ENCODE results near the gene ZNF813. TPM values are rescaled to one million over a fixed set of nuclear protein-coding genes. Genes with fewer than 3 reads are reported as not detected.
"Not testable (repeated sequence)": the region's sequence is repeated elsewhere in the genome, so short reads cannot be mapped to it uniquely, and the experiment has no call there.

The ZNF813 gene
- total and polyA plus RNA-seq, 2 donors, result 2.3 to 11.7 TPM

DNA sequence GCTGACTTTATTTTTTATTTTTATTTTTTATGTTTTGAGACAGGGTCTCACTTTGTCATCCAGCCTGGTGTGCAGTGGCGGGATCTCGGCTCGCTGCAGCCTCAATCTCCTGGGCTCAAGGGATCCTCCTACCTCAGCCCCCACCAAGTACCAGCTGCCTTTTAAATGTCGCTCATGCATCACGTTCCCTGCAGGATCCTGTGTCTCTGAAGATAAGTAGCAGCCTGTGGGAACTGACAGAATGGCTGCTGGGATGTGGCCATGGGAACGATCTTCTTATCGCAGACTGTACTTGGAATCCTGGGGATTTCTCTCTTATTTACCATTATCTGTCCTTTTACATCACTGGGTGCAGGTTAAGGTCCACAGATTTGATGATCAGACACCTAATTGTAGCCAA is 35.6 kb downstream of the ZNF813 start:
- DNase-seq (ENCODE audit: extremely low spot score); H3K36me3 ChIP-seq (ENCODE audit: insufficient read depth); H3K4me1 ChIP-seq (ENCODE audit: insufficient read depth); H3K4me3 ChIP-seq (ENCODE audit: low read depth, low read length): not testable (repeated sequence)
- peak overlapping the region; percentile 46 for H3K27ac ChIP-seq (ENCODE audit: low read depth)
- WGBS, result 23% methylated on average over 7 of the region's 7 CpGs

DNA sequence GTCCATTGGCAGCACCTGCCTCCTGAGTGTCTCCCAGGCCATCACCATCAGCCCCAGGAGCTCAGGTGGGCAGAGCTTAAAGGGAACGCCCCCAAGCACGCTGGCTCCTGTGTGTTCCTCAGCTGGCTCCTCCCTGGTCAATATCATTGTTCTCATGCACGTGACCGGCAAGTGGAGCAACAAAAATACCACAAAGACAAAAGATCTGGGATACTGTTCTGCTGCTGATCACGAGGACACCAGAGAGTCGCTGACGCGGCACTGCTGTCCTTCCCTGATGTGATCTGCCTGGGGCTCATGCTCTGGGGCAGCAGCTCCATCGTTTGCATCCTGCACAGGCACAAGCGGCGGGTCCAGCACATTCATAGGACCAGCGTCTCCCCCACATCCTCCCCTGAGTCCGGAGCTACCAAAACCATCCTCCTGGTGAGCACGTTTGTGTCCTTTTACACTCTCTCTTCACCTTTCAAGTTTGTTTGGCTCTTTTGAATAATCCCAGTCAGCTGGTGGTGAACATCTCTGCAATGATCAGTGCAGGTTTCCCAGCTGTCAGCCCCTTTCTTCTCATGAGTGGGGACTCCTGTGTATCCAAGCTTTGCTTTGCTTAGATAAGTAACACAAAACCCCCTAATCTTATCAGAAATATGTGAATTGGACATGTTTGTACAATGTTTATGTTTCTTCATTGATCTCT is 36.3 kb downstream of the ZNF813 start:
- H3K36me3 ChIP-seq (ENCODE audit: insufficient read depth); DNase-seq (ENCODE audit: extremely low spot score); H3K4me1 ChIP-seq (ENCODE audit: insufficient read depth); H3K4me3 ChIP-seq (ENCODE audit: low read depth, low read length); H3K27ac ChIP-seq (ENCODE audit: low read depth): not testable (repeated sequence)
- WGBS, result 8% methylated on average over 12 of the region's 14 CpGs

DNA sequence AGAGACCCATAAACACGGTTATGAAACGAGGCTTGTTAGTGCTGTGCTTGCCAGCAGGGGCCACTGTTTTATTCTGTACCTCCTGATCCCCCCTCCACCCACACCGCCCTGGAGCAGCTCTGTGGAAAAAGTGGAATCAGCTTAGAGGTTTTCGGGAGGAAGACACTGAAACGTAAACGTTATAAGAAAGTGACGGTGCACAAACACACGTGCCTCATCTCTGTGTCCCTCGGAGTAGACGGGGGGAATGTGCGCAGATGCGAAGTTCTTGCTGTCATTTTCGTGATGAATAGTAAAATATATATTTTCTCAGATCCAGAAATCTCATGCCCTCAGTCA is 36.8 kb downstream of the ZNF813 start:
- H3K4me3 ChIP-seq (ENCODE audit: low read depth, low read length); H3K36me3 ChIP-seq (ENCODE audit: insufficient read depth); DNase-seq (ENCODE audit: extremely low spot score); H3K4me1 ChIP-seq (ENCODE audit: insufficient read depth); H3K27ac ChIP-seq (ENCODE audit: low read depth): not testable (repeated sequence)
- 6% methylated on average over 13 of the region's 13 CpGs for WGBS

DNA sequence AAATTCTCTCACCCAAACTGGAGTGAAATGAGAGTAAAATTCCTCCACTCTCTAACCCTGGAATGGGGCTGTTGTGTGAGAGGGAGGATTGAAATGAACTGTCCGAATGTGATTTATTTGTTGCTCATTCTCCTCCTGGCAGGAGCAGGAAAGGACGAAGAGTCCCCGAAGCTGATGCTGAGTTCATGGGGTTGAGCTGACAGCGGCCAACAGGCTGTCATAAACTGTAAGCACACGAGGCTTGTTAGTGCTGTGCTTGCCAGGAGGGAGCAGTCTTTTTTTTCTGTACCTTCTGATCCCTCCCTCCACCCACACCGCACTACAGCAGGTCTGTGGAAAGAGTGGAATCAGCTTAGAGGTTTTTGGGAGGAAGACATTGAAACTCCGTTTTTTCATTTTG is 37.4 kb downstream of the ZNF813 start:
- WGBS, result 12% methylated on average over 7 of the region's 7 CpGs
- Histone ChIP-seq H3K36me3 (ENCODE audit: insufficient read depth) (no peaks in the 10 kb centered on the region), H3K27ac (ENCODE audit: low read depth) (no peak overlapping the region), H3K4me1 (ENCODE audit: insufficient read depth) (no peaks in the 10 kb centered on the region), H3K4me3 (ENCODE audit: low read depth, low read length) (no peak overlapping the region)
- no peak for DNase-seq (ENCODE audit: extremely low spot score)

DNA sequence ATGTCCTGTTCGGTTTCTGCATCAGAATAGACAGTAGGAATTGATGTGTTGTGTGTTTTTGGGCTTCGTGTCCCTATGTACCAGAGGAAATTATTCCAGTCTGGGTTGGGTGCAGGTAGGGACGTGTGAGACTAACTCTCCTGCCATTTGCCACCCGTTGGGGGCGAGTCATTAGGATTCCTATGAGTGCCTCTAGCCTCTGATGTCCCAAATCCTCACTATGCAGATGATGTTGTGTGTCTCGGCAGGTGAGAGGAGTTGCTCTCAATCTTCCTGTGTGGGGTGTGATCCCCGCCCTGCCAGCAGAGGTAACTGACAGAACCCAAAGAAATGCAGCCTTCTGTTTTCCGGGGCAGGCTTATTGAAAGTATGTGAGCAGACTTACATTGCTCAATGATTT is 39.2 kb downstream of the ZNF813 start:
- H3K36me3 ChIP-seq (ENCODE audit: insufficient read depth), result no peaks in the 10 kb centered on the region
- WGBS, result 78% methylated on average over 8 of the region's 8 CpGs
- H3K4me3 ChIP-seq (ENCODE audit: low read depth, low read length), result no peak overlapping the region
- no peak for DNase-seq (ENCODE audit: extremely low spot score)
- H3K4me1 ChIP-seq (ENCODE audit: insufficient read depth), result no peaks in the 10 kb centered on the region
- H3K27ac ChIP-seq (ENCODE audit: low read depth), result no peak overlapping the region

DNA sequence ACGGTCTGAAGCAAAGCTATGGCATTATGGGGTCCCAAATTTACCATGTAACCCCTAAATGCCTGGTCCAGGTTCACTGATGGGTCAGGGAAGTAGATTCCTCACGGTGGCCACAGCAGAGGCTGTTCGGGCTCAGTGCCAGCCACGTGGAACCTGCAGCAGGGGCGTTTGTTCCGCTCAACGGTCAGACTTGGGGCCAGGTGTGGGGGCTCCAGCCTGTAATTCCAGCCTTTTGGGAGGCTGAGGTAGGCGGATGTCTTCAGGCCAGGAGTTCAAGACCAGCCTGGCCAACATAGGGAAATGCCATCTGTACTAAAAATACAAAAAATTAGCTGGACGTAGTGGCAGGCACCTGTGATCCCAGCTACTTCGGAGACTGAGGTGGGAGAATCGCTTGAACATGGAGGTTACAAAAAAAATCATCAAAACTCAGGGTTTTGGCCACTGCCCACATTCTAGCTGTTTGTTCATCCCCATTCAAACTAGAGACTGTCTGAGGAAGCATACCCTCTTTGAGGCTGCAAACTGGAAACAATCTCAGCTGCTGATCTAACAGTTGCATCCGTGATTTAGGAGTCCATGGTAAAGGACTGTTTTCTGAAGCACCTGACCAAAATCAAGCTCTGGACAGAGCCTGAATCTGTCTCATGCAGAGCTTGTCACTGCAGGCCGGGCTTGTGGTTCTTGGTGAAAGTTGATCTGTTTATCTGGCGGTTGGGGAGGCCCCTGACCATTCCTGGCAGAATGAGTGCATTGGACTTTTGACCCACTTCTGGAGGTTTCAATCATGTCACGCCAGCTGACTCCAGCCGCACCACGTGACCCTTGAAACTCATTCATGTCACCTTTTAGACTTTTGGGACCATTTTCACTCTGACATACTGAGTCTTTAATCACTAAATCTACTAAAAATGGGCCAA is 40.2 kb downstream of the ZNF813 start:
- WGBS, result 72% methylated on average over 17 of the region's 17 CpGs
- Histone ChIP-seq H3K27ac (ENCODE audit: low read depth) (no peak overlapping the region), H3K4me1 (ENCODE audit: insufficient read depth) (no peaks in the 10 kb centered on the region), H3K36me3 (ENCODE audit: insufficient read depth) (no peaks in the 10 kb centered on the region), H3K4me3 (ENCODE audit: low read depth, low read length) (no peak overlapping the region)
- no peak for DNase-seq (ENCODE audit: extremely low spot score)

DNA sequence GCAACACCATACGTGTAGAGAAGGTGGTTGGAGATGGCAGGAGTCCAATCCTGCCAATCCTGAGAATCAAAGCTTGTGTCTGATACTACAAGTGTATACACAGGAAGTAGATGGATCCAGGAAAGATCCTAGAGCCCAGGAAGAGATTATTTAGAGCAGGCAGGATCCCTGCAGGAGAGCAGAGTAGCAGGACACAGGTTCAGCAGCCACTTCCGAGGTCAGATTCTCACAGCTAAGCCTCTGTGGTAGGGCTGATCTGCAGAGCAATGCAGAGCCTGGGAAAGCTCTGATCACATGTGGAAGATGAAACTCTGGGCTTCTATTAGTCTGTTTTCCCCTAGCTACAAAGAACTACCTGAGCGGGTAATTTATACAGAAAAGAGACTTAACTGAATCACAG is 41.9 kb downstream of the ZNF813 start:
- no peak overlapping the region for H3K4me3 ChIP-seq (ENCODE audit: low read depth, low read length)
- 50% methylated on average over 3 of the region's 3 CpGs for WGBS
- DNase-seq (ENCODE audit: extremely low spot score), result no peak
- H3K4me1 ChIP-seq (ENCODE audit: insufficient read depth), result no peaks in the 10 kb centered on the region
- no peak overlapping the region for H3K27ac ChIP-seq (ENCODE audit: low read depth)
- H3K36me3 ChIP-seq (ENCODE audit: insufficient read depth), result no peaks in the 10 kb centered on the region

DNA sequence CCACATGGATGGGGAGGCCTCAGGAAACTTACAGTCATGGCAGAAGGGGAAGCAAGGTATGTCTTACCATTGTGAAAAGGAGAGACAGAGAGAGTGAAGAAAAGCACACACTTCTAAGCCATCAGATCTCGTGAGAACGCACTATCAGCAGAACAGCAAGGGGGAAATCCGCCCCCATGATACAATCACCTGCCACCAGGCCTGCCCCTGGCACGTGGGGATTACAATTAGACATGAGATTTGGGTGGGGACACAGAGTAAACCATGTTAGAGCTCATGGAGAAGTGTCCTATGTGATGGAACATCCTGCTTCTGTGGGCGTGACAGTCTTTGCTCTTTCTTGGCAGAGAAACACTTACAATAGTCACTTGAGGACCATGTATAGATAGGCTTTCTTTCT is 42.3 kb downstream of the ZNF813 start:
- no peak overlapping the region for H3K27ac ChIP-seq (ENCODE audit: low read depth)
- no peak for DNase-seq (ENCODE audit: extremely low spot score)
- no peaks in the 10 kb centered on the region for H3K36me3 ChIP-seq (ENCODE audit: insufficient read depth)
- H3K4me1 ChIP-seq (ENCODE audit: insufficient read depth), result no peaks in the 10 kb centered on the region
- no peak overlapping the region for H3K4me3 ChIP-seq (ENCODE audit: low read depth, low read length)
- WGBS, result 65% methylated on average over 5 of the region's 5 CpGs

DNA sequence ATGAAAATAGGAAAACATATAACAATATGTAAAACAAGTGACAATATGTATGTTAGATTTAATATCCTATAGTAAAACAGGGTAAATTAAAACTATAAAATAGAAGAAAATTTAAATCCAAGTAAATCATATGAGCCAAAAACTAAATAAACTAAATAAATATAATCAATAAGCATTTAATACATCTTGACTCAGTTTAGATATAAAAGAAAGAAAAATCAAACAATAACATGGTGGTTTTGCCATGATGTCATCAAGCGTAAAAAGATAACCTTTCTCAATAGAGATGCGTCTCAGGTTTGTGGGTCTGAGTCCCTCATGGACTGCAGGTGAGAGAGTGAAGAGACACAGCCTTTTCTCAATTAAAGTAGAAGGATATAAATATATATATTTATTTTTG is 43.8 kb downstream of the ZNF813 start:
- H3K36me3 ChIP-seq (ENCODE audit: insufficient read depth), result no peaks in the 10 kb centered on the region
- no peaks in the 10 kb centered on the region for H3K4me1 ChIP-seq (ENCODE audit: insufficient read depth)
- DNase-seq (ENCODE audit: extremely low spot score), result no peak
- H3K27ac ChIP-seq (ENCODE audit: low read depth), result no peak overlapping the region
- 96% methylated on average over 2 of the region's 2 CpGs for WGBS
- H3K4me3 ChIP-seq (ENCODE audit: low read depth, low read length), result no peak overlapping the region

DNA sequence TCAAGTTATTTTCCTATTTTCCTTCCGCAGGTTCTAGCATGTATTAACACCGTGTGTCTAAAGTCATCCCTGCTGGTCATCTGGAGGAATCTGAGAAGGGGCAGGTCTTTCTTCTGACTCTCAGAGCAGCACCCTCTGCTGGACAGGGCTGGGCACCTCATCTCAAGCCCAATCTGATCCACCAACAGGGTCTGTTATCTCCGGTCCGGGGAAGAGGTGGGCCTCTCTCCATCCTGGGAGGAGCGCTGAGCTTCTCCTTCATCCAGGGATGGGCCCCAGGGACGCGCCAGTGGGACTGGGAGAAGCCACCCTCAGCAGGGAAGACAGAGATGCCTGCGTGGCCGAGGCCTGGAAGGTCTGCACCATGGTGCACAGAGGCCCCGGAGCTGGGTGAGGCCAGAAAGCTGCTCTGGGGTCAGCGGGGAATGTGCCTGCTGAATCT is 44.4 kb downstream of the ZNF813 start:
- Histone ChIP-seq H3K4me1 (ENCODE audit: insufficient read depth) (no peaks in the 10 kb centered on the region), H3K27ac (ENCODE audit: low read depth) (no peak overlapping the region), H3K36me3 (ENCODE audit: insufficient read depth) (no peaks in the 10 kb centered on the region), H3K4me3 (ENCODE audit: low read depth, low read length) (no peak overlapping the region)
- WGBS, result 44% methylated on average over 11 of the region's 11 CpGs
- no peak for DNase-seq (ENCODE audit: extremely low spot score)

DNA sequence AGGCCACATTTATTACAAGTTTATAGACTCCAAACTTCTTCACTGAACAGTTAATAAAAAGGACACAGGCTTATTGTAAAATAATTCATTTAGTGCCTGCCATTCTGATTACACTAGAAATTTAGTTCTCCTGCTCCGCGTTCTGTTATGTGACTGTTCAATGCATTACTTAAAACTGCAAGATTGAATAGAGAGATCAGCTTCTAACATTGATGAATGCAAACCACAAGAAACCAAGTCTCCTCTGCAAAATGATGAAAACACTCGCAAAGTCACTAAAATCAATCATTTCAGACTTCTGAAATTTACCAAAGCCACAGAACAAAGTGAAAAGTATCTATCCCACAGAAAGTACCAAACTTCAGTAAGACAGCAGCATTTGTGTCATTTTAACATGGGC is 47.5 kb downstream of the ZNF813 start:
- not testable (repeated sequence) for DNase-seq (ENCODE audit: extremely low spot score); H3K36me3 ChIP-seq (ENCODE audit: insufficient read depth); H3K27ac ChIP-seq (ENCODE audit: low read depth); H3K4me1 ChIP-seq (ENCODE audit: insufficient read depth); H3K4me3 ChIP-seq (ENCODE audit: low read depth, low read length)
- 89% methylated on average over 3 of the region's 3 CpGs for WGBS

DNA sequence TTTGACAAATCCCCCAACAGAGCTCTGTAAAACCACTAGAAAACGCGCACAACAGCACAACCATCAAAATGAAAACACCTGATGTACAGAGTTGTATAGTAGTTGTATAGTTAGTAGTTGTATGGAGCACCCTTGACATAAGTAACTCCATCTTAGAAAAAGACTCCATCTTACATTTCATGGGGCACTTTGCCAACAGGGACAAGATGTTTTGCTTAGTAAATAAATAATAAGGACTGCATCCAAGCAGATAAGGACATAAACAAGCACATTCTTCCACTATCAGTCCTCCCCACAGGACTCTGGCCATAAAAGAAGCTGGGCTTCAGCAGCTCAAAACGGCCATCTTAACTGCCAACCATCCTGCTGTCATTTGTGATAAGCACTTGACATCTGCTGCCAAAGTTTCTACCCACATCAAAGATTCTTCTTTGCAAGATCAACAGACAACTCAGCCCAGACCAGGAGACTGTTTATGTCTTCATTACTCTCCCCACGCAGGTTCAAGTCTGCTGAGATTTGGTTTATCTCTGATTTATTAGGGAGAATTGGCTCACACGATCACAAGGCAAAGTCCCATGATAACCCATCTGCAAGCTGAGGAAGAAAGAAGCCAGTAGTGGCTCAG is 49.7 kb downstream of the ZNF813 start:
- WGBS, result 43% methylated on average over 5 of the region's 5 CpGs
- no peak for DNase-seq (ENCODE audit: extremely low spot score)
- H3K27ac ChIP-seq (ENCODE audit: low read depth), result no peak overlapping the region
- H3K4me3 ChIP-seq (ENCODE audit: low read depth, low read length), result no peak overlapping the region
- H3K4me1 ChIP-seq (ENCODE audit: insufficient read depth), result no peaks in the 10 kb centered on the region
- no peaks in the 10 kb centered on the region for H3K36me3 ChIP-seq (ENCODE audit: insufficient read depth)

DNA sequence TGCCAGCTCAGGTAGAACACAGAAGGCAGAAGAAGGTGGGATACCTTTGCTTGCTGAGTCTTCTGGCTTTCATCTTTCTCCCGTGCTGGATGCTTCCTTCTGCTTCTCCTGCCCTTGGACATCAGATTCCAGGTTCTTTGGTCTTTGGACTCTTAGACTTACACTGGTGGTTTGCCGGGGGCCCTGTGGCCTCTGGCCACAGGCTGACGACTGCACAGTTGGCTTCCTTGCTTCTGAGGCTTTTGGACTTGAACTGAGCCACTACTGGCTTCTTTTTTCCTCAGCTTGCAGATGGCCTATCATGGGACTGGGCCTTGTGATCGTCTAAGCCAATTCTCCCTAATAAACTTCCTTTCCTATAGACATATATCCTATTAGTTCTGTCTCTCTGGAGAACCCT is 50.6 kb downstream of the ZNF813 start:
- H3K4me1 ChIP-seq (ENCODE audit: insufficient read depth), result no peaks in the 10 kb centered on the region
- no peak overlapping the region for H3K4me3 ChIP-seq (ENCODE audit: low read depth, low read length)
- 81% methylated on average over 4 of the region's 4 CpGs for WGBS
- no peak for DNase-seq (ENCODE audit: extremely low spot score)
- H3K27ac ChIP-seq (ENCODE audit: low read depth), result no peak overlapping the region
- H3K36me3 ChIP-seq (ENCODE audit: insufficient read depth), result no peaks in the 10 kb centered on the region

DNA sequence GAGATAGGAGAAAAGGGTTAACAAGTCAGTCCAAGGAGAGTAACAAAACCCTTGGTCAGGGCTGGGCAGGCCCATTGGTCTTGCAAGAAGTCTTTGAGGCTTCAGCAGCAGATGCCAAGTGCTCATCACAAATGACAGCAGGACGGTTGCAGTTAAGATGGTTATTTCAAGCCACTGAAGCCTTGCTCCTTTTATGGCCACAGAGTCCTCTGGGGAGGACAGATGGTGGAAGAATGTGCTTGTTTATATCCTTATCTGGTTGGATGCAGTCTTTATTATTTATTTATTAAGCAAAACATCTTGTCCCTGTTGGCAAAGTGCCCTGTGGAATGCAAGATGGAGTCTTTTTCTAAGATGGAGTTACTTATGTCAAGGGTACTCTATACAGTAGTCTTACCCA is 51.2 kb downstream of the ZNF813 start:
- WGBS, result 27% methylated on average over 1 of the region's 1 CpG
- no peak for DNase-seq (ENCODE audit: extremely low spot score)
- H3K27ac ChIP-seq (ENCODE audit: low read depth), result no peak overlapping the region

More for the DNA sequence above, 51.2 kb downstream of the ZNF813 start:
- Histone ChIP-seq H3K36me3 (ENCODE audit: insufficient read depth) (no peaks in the 10 kb centered on the region), H3K4me1 (ENCODE audit: insufficient read depth) (no peaks in the 10 kb centered on the region), H3K4me3 (ENCODE audit: low read depth, low read length) (no peak overlapping the region)
